ENCODE data around the gene GRK5. TPM values are rescaled to one million over a fixed set of nuclear protein-coding genes. Genes with fewer than 3 reads are reported as not detected.

The GRK5 gene
- total and polyA plus RNA-seq, 12 donors = 9.3 to 96.4 (median 21.5) TPM

GRCh38 chr10:119352042-119352441 lies 144.7 kb downstream of the GRK5 start:
- Histone ChIP-seq H3K27ac (no peak overlapping the region), H3K36me3 (replicated peaks in 1 of 2) (no peaks in the 10 kb centered on the region), H3K9me3 (replicated peaks in 1 of 3) (peaks cover 0 to 16% (median 0%) of the 10 kb centered on the region in 3 donors), H3K4me3 (no peak overlapping the region), H3K4me1 (replicated peaks in 1 of 2) (peaks cover 0 to 8% of the 10 kb centered on the region in 2 donors), H3K27me3 (no peaks in the 10 kb centered on the region)
- no peak for TF ChIP-seq POLR2A (IDR thresholded peaks at IDR 0.05)
- TF ChIP-seq, protein P1, sequence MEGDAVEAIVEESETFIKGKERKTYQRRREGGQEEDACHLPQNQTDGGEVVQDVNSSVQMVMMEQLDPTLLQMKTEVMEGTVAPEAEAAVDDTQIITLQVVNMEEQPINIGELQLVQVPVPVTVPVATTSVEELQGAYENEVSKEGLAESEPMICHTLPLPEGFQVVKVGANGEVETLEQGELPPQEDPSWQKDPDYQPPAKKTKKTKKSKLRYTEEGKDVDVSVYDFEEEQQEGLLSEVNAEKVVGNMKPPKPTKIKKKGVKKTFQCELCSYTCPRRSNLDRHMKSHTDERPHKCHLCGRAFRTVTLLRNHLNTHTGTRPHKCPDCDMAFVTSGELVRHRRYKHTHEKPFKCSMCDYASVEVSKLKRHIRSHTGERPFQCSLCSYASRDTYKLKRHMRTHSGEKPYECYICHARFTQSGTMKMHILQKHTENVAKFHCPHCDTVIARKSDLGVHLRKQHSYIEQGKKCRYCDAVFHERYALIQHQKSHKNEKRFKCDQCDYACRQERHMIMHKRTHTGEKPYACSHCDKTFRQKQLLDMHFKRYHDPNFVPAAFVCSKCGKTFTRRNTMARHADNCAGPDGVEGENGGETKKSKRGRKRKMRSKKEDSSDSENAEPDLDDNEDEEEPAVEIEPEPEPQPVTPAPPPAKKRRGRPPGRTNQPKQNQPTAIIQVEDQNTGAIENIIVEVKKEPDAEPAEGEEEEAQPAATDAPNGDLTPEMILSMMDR (IDR thresholded peaks at IDR 0.05) = no peak
- DNase-seq = no peak
- intact Hi-C loops (cut with DNase I) = no loop called here
- WGBS, 4 donors = 71 to 99% (median 92%) methylated on average over 2 of the region's 2 CpGs

GRCh38 chr10:119352807-119353206 lies 145.4 kb downstream of the GRK5 start:
- Histone ChIP-seq H3K4me3 (no peak overlapping the region), H3K4me1 (replicated peaks in 1 of 2) (peaks cover 0 to 8% of the 10 kb centered on the region in 2 donors), H3K9me3 (replicated peaks in 1 of 3) (peaks cover 0 to 16% (median 0%) of the 10 kb centered on the region in 3 donors), H3K36me3 (replicated peaks in 1 of 2) (no peaks in the 10 kb centered on the region), H3K27me3 (no peaks in the 10 kb centered on the region), H3K27ac (no peak overlapping the region)
- DNase-seq = no peak
- WGBS, 4 donors = 92 to 97% (median 94%) methylated on average over 6 of the region's 6 CpGs
- no peak for TF ChIP-seq POLR2A (IDR thresholded peaks at IDR 0.05)
- TF ChIP-seq, protein P1 (IDR thresholded peaks at IDR 0.05) = no peak
- intact Hi-C loops (cut with DNase I) = no loop called here

DNA sequence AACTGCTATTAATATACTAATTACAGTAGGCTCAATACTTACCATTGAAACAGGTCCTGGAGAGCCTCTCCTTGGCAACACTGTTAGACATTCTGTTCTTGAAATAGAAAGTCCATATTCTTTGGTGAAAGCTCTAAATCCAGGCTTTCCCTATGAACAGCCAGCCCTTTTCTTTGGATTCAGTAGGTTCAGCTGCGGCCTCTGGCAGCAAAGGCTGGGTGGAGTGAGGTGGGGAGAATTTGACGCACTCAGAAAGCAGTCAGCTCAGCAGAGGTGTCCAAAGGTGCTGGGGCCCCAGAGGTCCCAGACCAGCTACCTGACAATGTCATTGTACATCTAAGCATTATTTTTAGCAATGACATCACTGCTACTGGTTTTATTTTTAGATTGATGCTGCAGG lies 146.1 kb downstream of the GRK5 start:
- Histone ChIP-seq H3K36me3 (replicated peaks in 1 of 2) (no peaks in the 10 kb centered on the region), H3K4me1 (replicated peaks in 1 of 2) (peaks cover 0 to 8% of the 10 kb centered on the region in 2 donors), H3K27ac (no peak overlapping the region), H3K9me3 (replicated peaks in 1 of 3) (peaks cover 0 to 16% (median 0%) of the 10 kb centered on the region in 3 donors), H3K27me3 (no peaks in the 10 kb centered on the region), H3K4me3 (no peak overlapping the region)
- TF ChIP-seq, protein P1 (IDR thresholded peaks at IDR 0.05) = no peak
- TF ChIP-seq POLR2A (IDR thresholded peaks at IDR 0.05) = no peak
- WGBS, 4 donors = 71 to 100% (median 94%) methylated on average over 2 of the region's 2 CpGs
- no peak for DNase-seq
- intact Hi-C loops (cut with DNase I) = no loop called here

- no peaks in the 10 kb centered on the region for H3K27me3 ChIP-seq
- no peaks in the 10 kb centered on the region for H3K4me1 ChIP-seq (replicated peaks in 1 of 2)
- DNase-seq = no peak
- intact Hi-C loops (cut with DNase I) = no loop called here
- no peak for TF ChIP-seq POLR2A (IDR thresholded peaks at IDR 0.05)
- TF ChIP-seq, protein P1 (IDR thresholded peaks at IDR 0.05) = peak in 4 of 6 experiments; percentile 12 to 30 (median 18)
- 64 to 98% (median 89%) methylated on average over 2 of the region's 2 CpGs for WGBS, 4 donors
- H3K9me3 ChIP-seq (replicated peaks in 1 of 3) = peaks cover 0 to 16% (median 0%) of the 10 kb centered on the region in 3 donors
- H3K27ac ChIP-seq = no peak overlapping the region
- no peak overlapping the region for H3K4me3 ChIP-seq
- no peaks in the 10 kb centered on the region for H3K36me3 ChIP-seq (replicated peaks in 1 of 2)
Measured at GRCh38 chr10:119355930-119356329, 148.6 kb downstream of the GRK5 start.
